Peyer's patch (tissue), 4 donors: ENCODE measurements around the gene ADAMTS2. TPM values are rescaled to one million over a fixed set of nuclear protein-coding genes. Genes with fewer than 3 reads are reported as not detected.
"Not testable (repeated sequence)": the region's sequence is repeated elsewhere in the genome, so short reads cannot be mapped to it uniquely, and the experiment has no call there.

ENCODE experiments used
- DNase-seq, 3 donors: peaks; one replicate each; pipeline ENCODE4 v3.0.0-alpha.2; 2017 to 2019
- H3K27ac ChIP-seq, 4 donors: fragments of 200-600 bp; sonication (generic); one replicate each; pipeline ENCODE4 v1.5.1; 2016 to 2019
- H3K27me3 ChIP-seq, 2 donors: fragments of 200-600 bp; sonication (generic); one replicate each; pipeline ENCODE4 v1.5.1; 2019
- H3K36me3 ChIP-seq, 3 donors: fragments of 200-600 bp; sonication (generic); one replicate each; pipeline ENCODE4 v1.5.1; 2016 to 2019
- H3K4me1 ChIP-seq, 4 donors: fragments of 200-600 bp; sonication (generic); one replicate each; pipeline ENCODE4 v1.5.1; 2016 to 2019
- H3K4me3 ChIP-seq, 4 donors: fragments of 200-600 bp; sonication (generic); 1 replicate in 3 of 4; 2 replicates in 1 of 4; pipeline ENCODE4 v1.5.1; 2016 to 2019; ENCODE audit warnings: mild to moderate bottlenecking in 1 of 4
- H3K9me3 ChIP-seq, 4 donors: fragments of 200-600 bp; sonication (generic); one replicate each; pipeline ENCODE4 v1.5.1; 2016 to 2019; ENCODE audit warnings: mild to moderate bottlenecking in 1 of 4
- POLR2A ChIP-seq, 2 donors: fragments of 450-650 bp; IDR thresholded peaks; one replicate each; pipeline ENCODE4 v1.5.1; 2017; ENCODE audit warnings: antibody characterized with exemption in 2 of 2, mild to moderate bottlenecking in 2 of 2, moderate library complexity in 2 of 2
- total RNA-seq, 4 donors: library from RNA; depleted of rRNA; stranded (reverse); fragments of >200 nt; gene quantifications; one replicate each; pipeline ENCODE4 v1.1.0, GENCODE V29; 2016
- TF ChIP-seq, protein P1 (sequence below), 6 experiments: fragments of 450-650 bp in 4 of 6; fragments of 200-600 bp in 2 of 6; sonication (generic) in 1 of 6; IDR thresholded peaks; one replicate each; pipeline ENCODE4 v1.5.1; 2017 to 2019; ENCODE audit warnings: antibody characterized with exemption in 6 of 6, mild to moderate bottlenecking in 3 of 6, moderate library complexity in 1 of 6

Gene ADAMTS2
- total RNA-seq, 4 donors from 2014 or later = 5.3 to 90.0 (median 9.5) TPM

DNA sequence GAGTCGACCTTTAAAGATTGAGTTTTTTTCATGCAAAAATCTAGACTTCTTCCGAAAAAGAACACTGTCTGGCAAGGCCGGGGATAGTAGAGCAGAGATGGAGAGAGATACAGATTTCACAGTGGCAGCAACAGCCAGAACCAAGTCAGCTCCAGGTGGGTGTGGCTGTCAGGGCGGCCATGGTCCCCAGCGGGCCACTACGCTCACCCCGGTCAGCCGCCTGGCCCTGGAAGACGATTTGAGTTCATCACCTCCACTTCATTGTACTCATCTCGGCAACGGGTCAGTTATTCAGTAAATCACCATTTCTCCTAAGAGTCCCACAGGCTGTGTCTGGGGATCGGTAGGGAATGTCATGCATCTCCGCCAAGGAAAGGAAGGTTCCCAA is 232.1 kb downstream of the ADAMTS2 start:
- Histone ChIP-seq H3K9me3 (peaks cover 0 to 25% (median 4%) of the 10 kb centered on the region in 4 donors), H3K27me3 (no peaks in the 10 kb centered on the region), H3K4me1 (no peaks in the 10 kb centered on the region), H3K4me3 (no peak overlapping the region), H3K27ac (no peak overlapping the region), H3K36me3 (no peaks in the 10 kb centered on the region)
- TF ChIP-seq, protein P1, sequence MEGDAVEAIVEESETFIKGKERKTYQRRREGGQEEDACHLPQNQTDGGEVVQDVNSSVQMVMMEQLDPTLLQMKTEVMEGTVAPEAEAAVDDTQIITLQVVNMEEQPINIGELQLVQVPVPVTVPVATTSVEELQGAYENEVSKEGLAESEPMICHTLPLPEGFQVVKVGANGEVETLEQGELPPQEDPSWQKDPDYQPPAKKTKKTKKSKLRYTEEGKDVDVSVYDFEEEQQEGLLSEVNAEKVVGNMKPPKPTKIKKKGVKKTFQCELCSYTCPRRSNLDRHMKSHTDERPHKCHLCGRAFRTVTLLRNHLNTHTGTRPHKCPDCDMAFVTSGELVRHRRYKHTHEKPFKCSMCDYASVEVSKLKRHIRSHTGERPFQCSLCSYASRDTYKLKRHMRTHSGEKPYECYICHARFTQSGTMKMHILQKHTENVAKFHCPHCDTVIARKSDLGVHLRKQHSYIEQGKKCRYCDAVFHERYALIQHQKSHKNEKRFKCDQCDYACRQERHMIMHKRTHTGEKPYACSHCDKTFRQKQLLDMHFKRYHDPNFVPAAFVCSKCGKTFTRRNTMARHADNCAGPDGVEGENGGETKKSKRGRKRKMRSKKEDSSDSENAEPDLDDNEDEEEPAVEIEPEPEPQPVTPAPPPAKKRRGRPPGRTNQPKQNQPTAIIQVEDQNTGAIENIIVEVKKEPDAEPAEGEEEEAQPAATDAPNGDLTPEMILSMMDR (IDR thresholded peaks at IDR 0.05) = no peak
- TF ChIP-seq POLR2A (IDR thresholded peaks at IDR 0.05) = no peak
- DNase-seq = peak in 1 of 3 donors; percentile 8

DNA sequence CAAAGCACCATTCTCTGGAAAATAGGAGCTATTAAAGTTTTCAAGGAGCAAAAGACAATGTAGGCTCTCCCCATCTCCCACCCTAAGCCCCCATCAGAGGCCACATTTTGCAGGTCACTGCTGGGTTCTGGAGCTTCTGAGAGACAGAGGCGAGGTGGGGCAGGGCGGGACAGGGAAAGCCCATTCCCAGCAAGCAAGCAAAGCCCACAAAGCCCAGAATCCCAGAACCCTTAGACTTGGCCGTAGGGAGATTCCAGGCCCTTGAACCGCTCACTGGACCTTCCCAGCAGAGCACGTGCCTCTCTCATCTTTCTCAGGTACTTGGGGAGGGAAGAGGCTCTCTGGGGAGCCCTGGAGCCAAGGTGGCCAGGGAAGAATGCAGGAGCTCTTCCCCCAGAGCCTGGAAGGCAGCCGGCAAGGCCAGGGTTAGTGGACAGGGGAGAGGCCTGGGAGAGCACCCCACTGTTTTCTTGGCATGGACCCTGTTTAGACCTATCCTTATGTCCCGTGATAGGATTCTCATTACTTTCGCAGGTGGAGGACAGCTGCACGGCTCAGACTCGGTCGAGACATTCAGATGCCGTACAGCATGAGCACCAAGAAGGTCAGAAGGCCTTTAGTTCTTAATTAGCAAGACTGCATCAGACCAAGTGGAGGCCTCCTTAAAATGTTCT is 232.7 kb downstream of the ADAMTS2 start:
- Histone ChIP-seq H3K9me3 (peaks cover 0 to 30% (median 4%) of the 10 kb centered on the region in 4 donors), H3K4me3 (no peak overlapping the region), H3K36me3 (no peaks in the 10 kb centered on the region), H3K27me3 (no peaks in the 10 kb centered on the region), H3K4me1 (no peaks in the 10 kb centered on the region), H3K27ac (no peak overlapping the region)
- TF ChIP-seq POLR2A (IDR thresholded peaks at IDR 0.05) = no peak
- TF ChIP-seq, protein P1 (IDR thresholded peaks at IDR 0.05) = no peak
- peak in 1 of 3 donors; percentile 23 for DNase-seq

DNA sequence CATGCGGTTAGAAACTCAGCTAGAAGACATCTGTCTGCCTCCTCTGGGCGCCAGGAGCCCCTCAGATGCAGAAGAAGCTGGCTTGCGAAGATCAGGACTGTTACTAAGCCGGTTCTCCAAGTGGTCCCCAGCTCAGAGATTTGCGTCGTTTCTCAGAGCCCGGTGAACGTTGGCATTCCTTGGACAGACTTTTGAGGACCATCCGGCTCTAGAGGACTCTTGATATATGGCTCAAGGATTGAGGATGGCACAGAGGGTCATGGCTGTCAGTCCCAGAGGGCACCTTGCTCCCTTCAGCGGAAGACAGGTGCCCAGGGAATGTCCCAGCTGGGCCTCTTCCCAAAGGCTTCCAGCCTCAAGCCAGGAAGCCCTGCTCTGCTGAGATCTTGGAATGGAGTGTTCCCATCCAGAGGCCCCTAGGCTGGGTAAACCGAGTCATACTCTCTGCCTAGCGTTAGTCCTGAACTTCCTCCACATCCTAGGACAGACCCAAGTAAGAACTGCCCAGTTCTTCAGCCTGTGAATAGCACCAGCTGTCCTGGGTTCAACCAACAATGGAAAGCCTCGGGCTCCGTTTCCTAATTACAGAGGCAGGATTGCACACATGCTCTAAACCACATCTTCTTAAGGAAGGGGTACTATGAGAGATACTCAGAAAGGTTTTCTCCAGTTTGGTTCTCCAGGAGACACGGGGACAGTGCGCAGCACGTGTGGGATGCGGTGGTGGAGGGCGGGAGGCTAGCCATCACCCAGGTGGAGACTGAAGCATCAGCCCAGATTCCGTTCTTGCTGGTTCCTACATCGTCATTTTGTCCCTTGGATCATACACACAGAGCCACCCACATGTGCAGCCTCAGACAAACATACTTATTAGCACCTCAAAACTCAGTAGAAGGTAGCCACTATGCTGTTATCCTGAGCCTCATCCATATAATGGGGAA is 233.7 kb downstream of the ADAMTS2 start:
- Histone ChIP-seq H3K27me3 (no peaks in the 10 kb centered on the region), H3K27ac (no peak overlapping the region), H3K9me3 (peaks cover 0 to 30% (median 4%) of the 10 kb centered on the region in 4 donors), H3K36me3 (no peaks in the 10 kb centered on the region), H3K4me3 (no peak overlapping the region), H3K4me1 (no peaks in the 10 kb centered on the region)
- TF ChIP-seq, protein P1 (IDR thresholded peaks at IDR 0.05) = no peak
- no peak for TF ChIP-seq POLR2A (IDR thresholded peaks at IDR 0.05)
- peak in 1 of 3 donors; percentile 7 for DNase-seq

DNA sequence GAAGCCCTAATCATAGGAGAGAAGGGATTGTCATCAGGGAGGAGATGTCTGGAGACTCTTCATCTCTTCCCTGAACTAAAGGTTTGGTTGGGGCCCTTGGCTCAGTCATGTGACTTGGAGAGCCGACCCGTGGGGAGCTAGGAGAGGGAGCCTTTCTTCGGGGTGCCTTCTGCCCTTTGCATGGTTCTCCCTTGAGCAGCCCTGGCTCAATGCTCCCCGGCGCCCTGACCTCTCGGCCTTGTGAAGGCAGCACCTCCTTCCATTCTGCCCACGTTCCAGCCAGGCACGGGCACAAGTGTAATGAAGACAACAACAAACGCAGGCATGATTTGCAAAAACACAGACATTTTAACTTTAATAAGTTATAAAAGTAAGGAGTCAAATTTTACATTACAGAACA is 234.7 kb downstream of the ADAMTS2 start:
- Histone ChIP-seq H3K9me3 (peaks cover 0 to 30% (median 4%) of the 10 kb centered on the region in 4 donors), H3K27ac (no peak overlapping the region), H3K4me1 (no peaks in the 10 kb centered on the region), H3K4me3 (no peak overlapping the region), H3K36me3 (no peaks in the 10 kb centered on the region), H3K27me3 (no peaks in the 10 kb centered on the region)
- no peak for DNase-seq
- TF ChIP-seq, protein P1 (IDR thresholded peaks at IDR 0.05) = no peak
- no peak for TF ChIP-seq POLR2A (IDR thresholded peaks at IDR 0.05)

DNA sequence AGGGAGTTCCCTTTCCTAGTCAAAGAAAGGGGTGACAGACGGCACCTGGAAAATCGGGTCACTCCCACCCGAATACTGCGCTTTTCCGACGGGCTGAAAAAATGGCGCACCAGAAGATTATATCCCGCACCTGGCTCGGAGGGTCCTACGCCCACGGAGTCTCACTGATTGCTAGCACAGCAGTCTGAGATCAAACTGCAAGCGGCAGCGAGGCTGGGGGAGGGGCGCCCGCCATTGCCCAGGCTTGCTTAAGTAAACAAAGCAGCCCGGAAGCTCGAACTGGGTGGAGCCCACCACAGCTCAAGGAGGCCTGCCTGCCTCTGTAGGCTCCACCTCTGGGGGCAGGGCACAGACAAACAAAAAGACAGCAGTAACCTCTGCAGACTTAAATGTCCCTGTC is 244.0 kb downstream of the ADAMTS2 start:
- H3K9me3 ChIP-seq = peaks cover 0 to 14% (median 2%) of the 10 kb centered on the region in 4 donors
- H3K27ac ChIP-seq, DNase-seq, H3K4me1 ChIP-seq, H3K36me3 ChIP-seq, H3K4me3 ChIP-seq, H3K27me3 ChIP-seq: not testable (repeated sequence)

DNA sequence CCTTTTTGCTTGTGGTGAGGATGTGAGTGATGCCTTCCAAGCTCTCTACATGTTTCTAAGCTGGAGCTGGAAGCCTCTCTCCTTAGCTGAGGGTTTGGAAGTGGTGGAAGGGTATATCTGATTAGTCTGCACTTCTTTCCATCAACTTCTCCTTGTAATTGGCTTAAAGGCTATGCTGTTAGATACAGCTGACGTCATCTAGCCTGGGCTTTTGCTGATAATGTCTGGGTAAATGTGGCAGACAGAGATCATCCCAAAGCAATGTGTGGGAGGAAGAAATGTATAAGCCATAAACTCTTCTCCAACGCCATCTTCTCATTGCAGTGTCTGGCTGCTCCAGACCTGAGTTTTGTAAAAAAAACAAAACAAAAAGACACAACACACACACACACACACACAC is 255.8 kb downstream of the ADAMTS2 start:
- Histone ChIP-seq H3K27ac (no peak overlapping the region), H3K36me3 (no peaks in the 10 kb centered on the region), H3K27me3 (no peaks in the 10 kb centered on the region), H3K4me3 (no peak overlapping the region), H3K9me3 (peaks cover 0 to 58% (median 3%) of the 10 kb centered on the region in 4 donors), H3K4me1 (no peaks in the 10 kb centered on the region)
- DNase-seq = no peak
- no peak for TF ChIP-seq POLR2A (IDR thresholded peaks at IDR 0.05)
- TF ChIP-seq, protein P1 (IDR thresholded peaks at IDR 0.05) = no peak
